Measurements from ENCODE around the gene SLC29A3.

The SLC29A3 gene

GRCh38 chr10:71401056-71401455, 82.0 kb downstream of the SLC29A3 start:
- in situ Hi-C loops (cut with MboI; ENCODE audit: low sequenced_read_pairs): no loop called here

- in situ Hi-C loops (cut with MboI; ENCODE audit: low sequenced_read_pairs): no loop called here
Observed at GRCh38 chr10:71402005-71402404, 82.9 kb downstream of the SLC29A3 start.

- in situ Hi-C loops (cut with MboI; ENCODE audit: low sequenced_read_pairs): no loop called here
Observed at GRCh38 chr10:71404503-71405295, 85.6 kb downstream of the SLC29A3 start.

- in situ Hi-C loops (cut with MboI; ENCODE audit: low sequenced_read_pairs): no loop called here
Observed at GRCh38 chr10:71406878-71407277, 87.8 kb downstream of the SLC29A3 start.

GRCh38 chr10:71408436-71409225, 89.6 kb downstream of the SLC29A3 start:
- in situ Hi-C loops (cut with MboI; ENCODE audit: low sequenced_read_pairs): no loop called here

- in situ Hi-C loops (cut with MboI; ENCODE audit: low sequenced_read_pairs): no loop called here
Observed at GRCh38 chr10:71409516-71410104, 90.6 kb downstream of the SLC29A3 start.

All from HL-60/S4 treated with phorbol 12-myristate 13-acetate at 8.2 ng/mL for 4 days and 3 days (cell line).